SK-N-MC (cell line): Measurements from ENCODE around the gene NVL.

ENCODE experiments used
- EZH2 ChIP-seq: fragments of 200-600 bp; sonication (generic); IDR thresholded peaks from one replicate; pipeline ENCODE4 v1.6.1; 2017; ENCODE audit warnings: antibody characterized with exemption
- FOXP2 ChIP-seq: optimal IDR thresholded peaks from 2 replicates; pipeline ENCODE3; 2011; ENCODE audit warnings: mild to moderate bottlenecking, moderate library complexity; ENCODE audit not compliant: insufficient read depth; ENCODE audit errors: extremely low read length, control extremely low read depth
- POLR2AphosphoS5 ChIP-seq: IDR thresholded peaks from 2 replicates; pipeline ENCODE4 v1.6.1; 2012; ENCODE audit warnings: mild to moderate bottlenecking, low read depth, low read length, borderline replicate concordance

- TF ChIP-seq POLR2AphosphoS5, result no peak
- no peak for TF ChIP-seq EZH2
- no peak for TF ChIP-seq FOXP2
These were observed 29.2 kb upstream of the NVL start for GRCh38 chr1:224359207-224359606.
